Measurements from ENCODE around the gene INPP5D.
"Not testable (repeated sequence)": the region's sequence is repeated elsewhere in the genome, so short reads cannot be mapped to it uniquely, and the experiment has no call there.

The INPP5D gene

GRCh38 chr2:233032551-233033320 lies 27.4 kb upstream of the INPP5D start, which contains the start of gene NEU2:
Gene NEU2 (plus strand): TSS chr2:233032672. CDS start chr2:233032672, 0 bp downstream.
- no peak for DNase-seq

- no peak for DNase-seq
These were observed 26.5 kb upstream of the INPP5D start for GRCh38 chr2:233033672-233034071.

- DNase-seq, result no peak
These were observed 25.9 kb upstream of the INPP5D start for GRCh38 chr2:233034091-233034882.

GRCh38 chr2:233035426-233036161 lies 24.5 kb upstream of the INPP5D start:
- no peak for DNase-seq

GRCh38 chr2:233036162-233036838 lies 23.8 kb upstream of the INPP5D start:
- DNase-seq, result no peak

GRCh38 chr2:233037078-233037477 lies 23.1 kb upstream of the INPP5D start:
- DNase-seq, result no peak

GRCh38 chr2:233039212-233039845 lies 20.8 kb upstream of the INPP5D start:
- DNase-seq, result no peak

- DNase-seq, result no peak
These were observed 20.2 kb upstream of the INPP5D start for GRCh38 chr2:233039846-233040530.

- no peak for DNase-seq
These were observed 19.6 kb upstream of the INPP5D start for GRCh38 chr2:233040571-233040970.

- DNase-seq, result no peak
These were observed 18.3 kb upstream of the INPP5D start for GRCh38 chr2:233041722-233042323.

- no peak for DNase-seq
These were observed 17.6 kb upstream of the INPP5D start for GRCh38 chr2:233042549-233042948.

GRCh38 chr2:233044974-233045605 lies 15.1 kb upstream of the INPP5D start:
- no peak for DNase-seq

- DNase-seq, result no peak
These were observed 12.9 kb upstream of the INPP5D start for GRCh38 chr2:233047206-233047605.

GRCh38 chr2:233047667-233048066 lies 12.5 kb upstream of the INPP5D start:
- no peak for DNase-seq

GRCh38 chr2:233048569-233049193 lies 11.5 kb upstream of the INPP5D start:
- DNase-seq, result no peak

- no peak for DNase-seq
These were observed 10.9 kb upstream of the INPP5D start for GRCh38 chr2:233049194-233049761.

GRCh38 chr2:233051241-233052149 lies 8.6 kb upstream of the INPP5D start:
- DNase-seq, result no peak

- DNase-seq, result not testable (repeated sequence)
These were observed 7.6 kb upstream of the INPP5D start for GRCh38 chr2:233052517-233052916.

Data from NCI-H2227 treated with DMSO at 0.1 percent for 48 hours (cell line).